NCI-H2171 treated with DMSO at 0.1 percent for 48 hours (cell line): ENCODE data around the gene COP1.
"Not testable (repeated sequence)": the region's sequence is repeated elsewhere in the genome, so short reads cannot be mapped to it uniquely, and the experiment has no call there.

Experiments used
- DNase-seq: peaks from one replicate; lab custom pipeline; 2025; lab: John Stamatoyannopoulos, UW

COP1 gene

GRCh38 chr1:176122282-176122681 is 84.8 kb downstream of the COP1 start:
- DNase-seq, result no peak

GRCh38 chr1:176119549-176119948 is 87.5 kb downstream of the COP1 start:
- peak; percentile 14 for DNase-seq

- DNase-seq, result no peak
These were observed 88.1 kb downstream of the COP1 start for GRCh38 chr1:176118985-176119384.

- DNase-seq, result no peak
These were observed 95.3 kb downstream of the COP1 start for GRCh38 chr1:176111835-176112234.

- no peak for DNase-seq
These were observed 96.9 kb downstream of the COP1 start for GRCh38 chr1:176110203-176110602.

GRCh38 chr1:176102768-176103350 is 104.2 kb downstream of the COP1 start:
- no peak for DNase-seq

- DNase-seq, result no peak
These were observed 105.0 kb downstream of the COP1 start for GRCh38 chr1:176101951-176102642.

GRCh38 chr1:176098560-176098959 is 108.5 kb downstream of the COP1 start:
- DNase-seq, result no peak

GRCh38 chr1:176096015-176096414 is 111.1 kb downstream of the COP1 start:
- DNase-seq, result no peak

- DNase-seq, result no peak
These were observed 116.3 kb downstream of the COP1 start for GRCh38 chr1:176090766-176091165.

GRCh38 chr1:176087746-176088145 is 119.3 kb downstream of the COP1 start:
- DNase-seq, result not testable (repeated sequence)

GRCh38 chr1:176073524-176074157 is 133.4 kb downstream of the COP1 start:
- DNase-seq, result peak; percentile 84

- no peak for DNase-seq
These were observed 138.2 kb downstream of the COP1 start for GRCh38 chr1:176068901-176069300.

- DNase-seq, result no peak
These were observed 138.8 kb downstream of the COP1 start for GRCh38 chr1:176068256-176068655.

GRCh38 chr1:176066709-176067108 is 140.4 kb downstream of the COP1 start:
- no peak for DNase-seq

- no peak for DNase-seq
These were observed 148.4 kb downstream of the COP1 start for GRCh38 chr1:176058686-176059085.

- no peak for DNase-seq
These were observed 150.8 kb downstream of the COP1 start for GRCh38 chr1:176056312-176056711.

- DNase-seq, result no peak
These were observed 151.7 kb downstream of the COP1 start for GRCh38 chr1:176055398-176055797.

- DNase-seq, result no peak
These were observed 155.1 kb downstream of the COP1 start for GRCh38 chr1:176051902-176052518.

GRCh38 chr1:176051402-176051801 is 155.7 kb downstream of the COP1 start:
- no peak for DNase-seq

- no peak for DNase-seq
These were observed 157.5 kb downstream of the COP1 start for GRCh38 chr1:176049582-176049981.

GRCh38 chr1:176046926-176047325 is 160.2 kb downstream of the COP1 start:
- DNase-seq, result no peak

- DNase-seq, result no peak
These were observed 163.5 kb downstream of the COP1 start for GRCh38 chr1:176043537-176043936.
